ENCODE measurements around the gene CIITA. TPM values are rescaled to one million over a fixed set of nuclear protein-coding genes. Genes with fewer than 3 reads are reported as not detected.
A peak's percentile ranks its signal among the peaks of the same experiment; 100 is the strongest.

Gene CIITA
- total RNA-seq, 1 experiment from 2014 or later, result not detected

DNA sequence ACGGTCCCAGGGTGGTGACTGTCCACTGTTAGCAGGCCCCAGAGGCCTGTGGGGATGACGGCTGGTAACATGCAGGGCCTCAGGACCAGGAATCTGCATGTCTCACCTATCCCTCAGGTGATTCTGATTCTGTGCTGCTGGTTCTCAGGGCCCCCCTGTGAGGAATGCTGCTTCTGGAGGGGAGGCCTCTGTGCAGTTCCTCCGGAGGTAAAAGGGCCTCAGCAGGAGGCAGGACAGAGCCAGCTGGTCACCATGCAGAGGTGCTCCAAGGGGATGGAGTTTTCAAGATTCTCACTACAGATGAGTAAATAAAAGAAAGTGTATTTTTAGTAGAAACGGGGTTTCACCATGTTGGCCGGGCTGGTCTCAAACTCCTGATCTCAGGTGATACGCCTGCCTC, 101.1 kb downstream of the CIITA start:
- ChIA-PET POLR2A (no interaction called here), CTCF (interaction anchor here (21.5 kb wide), 1 partner anchor 280 kb away, joined by 342 read pairs; the partner anchor contains the start of gene SOCS1)
- Mint-ChIP-seq H3K9me3 (ENCODE audit: unreplicated experiment) (no peaks in the 10 kb centered on the region), H3K27ac (ENCODE audit: low read depth, unreplicated experiment) (peak overlapping the region; percentile 49), H3K36me3 (ENCODE audit: insufficient read depth, unreplicated experiment) (peaks cover 37% of the 10 kb centered on the region), H3K4me3 (ENCODE audit: unreplicated experiment) (no peak overlapping the region), H3K27me3 (ENCODE audit: insufficient read depth, unreplicated experiment) (no peaks in the 10 kb centered on the region), H3K4me1 (ENCODE audit: insufficient read depth, unreplicated experiment) (no peaks in the 10 kb centered on the region)
- intact Hi-C loops (cut with micrococcal nuclease), result loop anchor here (10.0 kb wide), 1 partner anchor 737 kb away; no protein-coding TSS in a partner anchor
- no TSS peak for BruUV-seq (replicated peaks)
- TF ChIP-seq, protein P1, sequence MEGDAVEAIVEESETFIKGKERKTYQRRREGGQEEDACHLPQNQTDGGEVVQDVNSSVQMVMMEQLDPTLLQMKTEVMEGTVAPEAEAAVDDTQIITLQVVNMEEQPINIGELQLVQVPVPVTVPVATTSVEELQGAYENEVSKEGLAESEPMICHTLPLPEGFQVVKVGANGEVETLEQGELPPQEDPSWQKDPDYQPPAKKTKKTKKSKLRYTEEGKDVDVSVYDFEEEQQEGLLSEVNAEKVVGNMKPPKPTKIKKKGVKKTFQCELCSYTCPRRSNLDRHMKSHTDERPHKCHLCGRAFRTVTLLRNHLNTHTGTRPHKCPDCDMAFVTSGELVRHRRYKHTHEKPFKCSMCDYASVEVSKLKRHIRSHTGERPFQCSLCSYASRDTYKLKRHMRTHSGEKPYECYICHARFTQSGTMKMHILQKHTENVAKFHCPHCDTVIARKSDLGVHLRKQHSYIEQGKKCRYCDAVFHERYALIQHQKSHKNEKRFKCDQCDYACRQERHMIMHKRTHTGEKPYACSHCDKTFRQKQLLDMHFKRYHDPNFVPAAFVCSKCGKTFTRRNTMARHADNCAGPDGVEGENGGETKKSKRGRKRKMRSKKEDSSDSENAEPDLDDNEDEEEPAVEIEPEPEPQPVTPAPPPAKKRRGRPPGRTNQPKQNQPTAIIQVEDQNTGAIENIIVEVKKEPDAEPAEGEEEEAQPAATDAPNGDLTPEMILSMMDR (IDR thresholded peaks at IDR 0.05; ENCODE audit: unreplicated experiment), result no peak
- DNase-seq (ENCODE audit: unreplicated experiment), result no peak

GRCh38 chr16:10978871-10979446, 102.0 kb downstream of the CIITA start:
- CTCF ChIA-PET, result interaction anchor here (0.5 to 2.1 kb wide), 3 partner anchors 8 to 25 kb away, joined by 3 to 15 read pairs (median 4); no protein-coding TSS in a partner anchor
- POLR2A ChIA-PET, result no interaction called here
- BruUV-seq (replicated peaks), result no TSS peak

GRCh38 chr16:10979717-10980601, 103.0 kb downstream of the CIITA start:
- intact Hi-C loops (cut with micrococcal nuclease), result loop anchor here (10.0 kb wide), 1 partner anchor 735 kb away; no protein-coding TSS in a partner anchor
- no peak for DNase-seq (ENCODE audit: unreplicated experiment)
- CTCF ChIA-PET, result interaction anchor here (0.6 to 2.1 kb wide), 11 partner anchors 9 to 283 kb away, joined by 3 to 15 read pairs (median 4); no protein-coding TSS in a partner anchor

More at GRCh38 chr16:10978871-10979446, 102.0 kb downstream of the CIITA start:
- TF ChIP-seq, protein P1 (IDR thresholded peaks at IDR 0.05; ENCODE audit: unreplicated experiment), result no peak
- Mint-ChIP-seq H3K4me1 (ENCODE audit: insufficient read depth, unreplicated experiment) (no peaks in the 10 kb centered on the region), H3K36me3 (ENCODE audit: insufficient read depth, unreplicated experiment) (peaks cover 34% of the 10 kb centered on the region), H3K4me3 (ENCODE audit: unreplicated experiment) (no peak overlapping the region), H3K27ac (ENCODE audit: low read depth, unreplicated experiment) (no peak overlapping the region), H3K9me3 (ENCODE audit: unreplicated experiment) (no peaks in the 10 kb centered on the region), H3K27me3 (ENCODE audit: insufficient read depth, unreplicated experiment) (no peaks in the 10 kb centered on the region)
- intact Hi-C loops (cut with micrococcal nuclease), result loop anchor here (10.0 kb wide), 1 partner anchor 736 kb away; no protein-coding TSS in a partner anchor
- DNase-seq (ENCODE audit: unreplicated experiment), result no peak

More at GRCh38 chr16:10979717-10980601, 103.0 kb downstream of the CIITA start:
- Mint-ChIP-seq H3K27ac (ENCODE audit: low read depth, unreplicated experiment) (no peak overlapping the region), H3K36me3 (ENCODE audit: insufficient read depth, unreplicated experiment) (peaks cover 27% of the 10 kb centered on the region), H3K4me1 (ENCODE audit: insufficient read depth, unreplicated experiment) (no peaks in the 10 kb centered on the region), H3K27me3 (ENCODE audit: insufficient read depth, unreplicated experiment) (no peaks in the 10 kb centered on the region), H3K4me3 (ENCODE audit: unreplicated experiment) (no peak overlapping the region), H3K9me3 (ENCODE audit: unreplicated experiment) (no peaks in the 10 kb centered on the region)
- BruUV-seq (replicated peaks), result no TSS peak
- POLR2A ChIA-PET, result interaction anchor here (0.7 to 1.6 kb wide), 2 partner anchors 13 to 275 kb away, joined by 3 to 4 read pairs; no protein-coding TSS in a partner anchor
- TF ChIP-seq, protein P1 (IDR thresholded peaks at IDR 0.05; ENCODE audit: unreplicated experiment), result no peak
